Fibroblast of lung (primary cell): ENCODE data around the gene POLR1E.

ENCODE experiments used
- CTCF ChIP-seq, 2 donors: IDR thresholded peaks in 1 of 2; conservative IDR thresholded peaks in 1 of 2; 1 replicate in 1 of 2; 2 replicates in 1 of 2; pipeline ENCODE4 v1.5.1; 2011 to 2012; ENCODE audit warnings: low read length in 2 of 2, control low read depth in 1 of 2, inconsistent platforms in 1 of 2, low read depth in 1 of 2, mild to moderate bottlenecking in 1 of 2
- EZH2 ChIP-seq: IDR thresholded peaks from 2 replicates; pipeline ENCODE4 v1.5.1; 2012; ENCODE audit warnings: low read length, control low read depth, mild to moderate bottlenecking; ENCODE audit errors: missing control alignments

- TF ChIP-seq EZH2 (no peak), CTCF (conservative IDR thresholded peaks at IDR 0.05 in 1 of 2, IDR thresholded peaks at IDR 0.05 in 1 of 2; ENCODE audit: low read depth in 1 of 2, low read length in 2 of 2) (no peak)
Observed at GRCh38 chr9:37550781-37551180, 65.0 kb downstream of the POLR1E start.
